ENCODE results near the gene PGM1. TPM values are rescaled to one million over a fixed set of nuclear protein-coding genes. Genes with fewer than 3 reads are reported as not detected.

Gene PGM1
- total and polyA plus RNA-seq, 9 of the 15 experiments (the other 6 are each of a cell fraction or from before 2014, with no cell fraction given): 0.03 to 0.31 (median 0.09) TPM; not detected in 5

DNA sequence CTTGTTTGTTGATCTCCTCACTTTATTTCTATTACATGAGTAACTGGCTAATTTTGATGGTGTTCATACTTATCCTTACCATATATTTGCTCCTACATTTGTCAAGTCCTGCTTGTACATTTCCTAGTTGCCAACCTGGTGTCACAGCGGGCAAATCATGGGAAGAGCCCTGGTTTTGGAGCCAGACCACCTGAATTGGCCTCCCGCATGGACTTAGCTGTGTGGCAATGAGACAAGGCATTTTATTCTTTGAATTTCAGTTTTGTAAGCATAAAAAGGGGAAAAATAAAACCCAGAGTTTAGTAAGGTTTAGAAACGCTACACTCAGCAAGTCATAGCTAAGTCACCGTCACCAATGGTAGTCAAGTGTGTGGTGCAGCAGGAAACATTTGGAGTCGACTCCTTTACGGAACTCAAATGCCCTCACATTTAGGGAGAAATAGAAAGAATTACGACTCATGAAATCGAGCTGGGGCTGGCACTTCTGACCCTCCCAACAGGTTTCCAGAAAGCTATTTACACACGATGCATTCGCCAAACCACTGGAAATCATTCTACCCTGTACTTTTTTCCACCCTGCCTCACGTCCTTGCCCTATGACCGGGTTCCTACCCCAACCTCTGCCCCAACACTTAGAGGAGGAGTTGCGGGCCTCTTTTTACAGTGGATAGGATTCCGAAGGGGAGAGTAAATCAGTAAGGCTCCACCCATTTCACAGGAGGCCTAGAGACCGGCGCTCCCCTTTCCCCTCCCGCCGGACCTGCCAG is 492 bp upstream of the PGM1 start:
- H3K36me3 ChIP-seq (ENCODE audit: control insufficient read depth, insufficient read depth, low read length): no peaks in the 10 kb centered on the region
- WGBS (ENCODE audit: insufficient coverage, low coverage, missing lambda C conversion rate): 5% methylated on average over 18 of the region's 18 CpGs
- intact Hi-C loops (cut with micrococcal nuclease) (no loop called here), in situ Hi-C loops (cut with MboI) (no loop called here)
- ChIA-PET POLR2A (interaction anchor here (0.7 kb wide), 1 partner anchor 232 kb away, joined by 3 read pairs; no protein-coding TSS in a partner anchor), CTCF (ENCODE audit: low intra/inter-chr PET ratio) (no interaction called here)
- H3K9me1 ChIP-seq (ENCODE audit: control insufficient read depth, insufficient read depth, low read length): no peaks in the 10 kb centered on the region
- H3K4me2 ChIP-seq (ENCODE audit: insufficient read depth, low read length): no peak overlapping the region
- no TSS peak for BruUV-seq (replicated peaks)
- H3K9me3 ChIP-seq (replicated peaks; ENCODE audit: control insufficient read depth, insufficient read depth, low read depth, low read length): no peaks in the 10 kb centered on the region
- no peak overlapping the region for H3K27ac ChIP-seq (ENCODE audit: extremely low read depth, low read depth, low read length)
- TF ChIP-seq MIER1 (IDR thresholded peaks at IDR 0.05; ENCODE audit: low read depth) (no peak), ZNF551 (CRISPR knock-in tag; IDR thresholded peaks at IDR 0.05) (no peak), ZNF316 (IDR thresholded peaks at IDR 0.05) (no peak), ZNF778 (CRISPR knock-in tag; IDR thresholded peaks at IDR 0.05) (no peak), SMAD4 (CRISPR knock-in tag; conservative IDR thresholded peaks at IDR 0.05) (no peak), CBX8 (IDR thresholded peaks at IDR 0.05; ENCODE audit: borderline replicate concordance, extremely low read depth, low read depth, low read length, poor library complexity, severe bottlenecking) (no peak), ZNF589 (CRISPR knock-in tag; IDR thresholded peaks at IDR 0.05; ENCODE audit: low read depth) (no peak), CBFB (CRISPR knock-in tag; IDR thresholded peaks at IDR 0.05) (no peak)
- TF ChIP-seq, protein P1, sequence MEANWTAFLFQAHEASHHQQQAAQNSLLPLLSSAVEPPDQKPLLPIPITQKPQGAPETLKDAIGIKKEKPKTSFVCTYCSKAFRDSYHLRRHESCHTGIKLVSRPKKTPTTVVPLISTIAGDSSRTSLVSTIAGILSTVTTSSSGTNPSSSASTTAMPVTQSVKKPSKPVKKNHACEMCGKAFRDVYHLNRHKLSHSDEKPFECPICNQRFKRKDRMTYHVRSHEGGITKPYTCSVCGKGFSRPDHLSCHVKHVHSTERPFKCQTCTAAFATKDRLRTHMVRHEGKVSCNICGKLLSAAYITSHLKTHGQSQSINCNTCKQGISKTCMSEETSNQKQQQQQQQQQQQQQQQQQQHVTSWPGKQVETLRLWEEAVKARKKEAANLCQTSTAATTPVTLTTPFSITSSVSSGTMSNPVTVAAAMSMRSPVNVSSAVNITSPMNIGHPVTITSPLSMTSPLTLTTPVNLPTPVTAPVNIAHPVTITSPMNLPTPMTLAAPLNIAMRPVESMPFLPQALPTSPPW (CRISPR knock-in tag; IDR thresholded peaks at IDR 0.05): no peak
- TF ChIP-seq, protein P2, sequence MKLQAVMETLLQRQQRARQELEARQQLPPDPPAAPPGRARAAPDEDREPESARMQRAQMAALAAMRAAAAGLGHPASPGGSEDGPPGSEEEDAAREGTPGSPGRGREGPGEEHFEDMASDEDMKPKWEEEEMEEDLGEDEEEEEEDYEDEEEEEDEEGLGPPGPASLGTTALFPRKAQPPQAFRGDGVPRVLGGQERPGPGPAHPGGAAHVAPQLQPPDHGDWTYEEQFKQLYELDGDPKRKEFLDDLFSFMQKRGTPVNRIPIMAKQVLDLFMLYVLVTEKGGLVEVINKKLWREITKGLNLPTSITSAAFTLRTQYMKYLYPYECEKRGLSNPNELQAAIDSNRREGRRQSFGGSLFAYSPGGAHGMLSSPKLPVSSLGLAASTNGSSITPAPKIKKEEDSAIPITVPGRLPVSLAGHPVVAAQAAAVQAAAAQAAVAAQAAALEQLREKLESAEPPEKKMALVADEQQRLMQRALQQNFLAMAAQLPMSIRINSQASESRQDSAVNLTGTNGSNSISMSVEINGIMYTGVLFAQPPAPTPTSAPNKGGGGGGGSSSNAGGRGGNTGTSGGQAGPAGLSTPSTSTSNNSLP (IDR thresholded peaks at IDR 0.05; ENCODE audit: borderline replicate concordance, low read depth, low read length): no peak
- H3K79me2 ChIP-seq (ENCODE audit: control insufficient read depth, insufficient read depth, low read length): no peaks in the 10 kb centered on the region
- ATAC-seq (no peak), DNase-seq (ENCODE audit: extremely low read depth in 1 of 4, low spot score in 3 of 4) (no peak), FAIRE-seq (no peak)
- no peak overlapping the region for H2AFZ ChIP-seq (ENCODE audit: low read depth, low read length)
- no peak overlapping the region for H3K9ac ChIP-seq (ENCODE audit: insufficient read depth in 1 of 2, low read depth in 2 of 2, low read length in 2 of 2)
- no peaks in the 10 kb centered on the region for H4K20me1 ChIP-seq (replicated peaks; ENCODE audit: control insufficient read depth, insufficient read depth, low read length)
- peaks cover 0 to 12% of the 10 kb centered on the region in 2 experiments; a peak in 2 of 5 replicates for H3K4me1 ChIP-seq (replicated peaks in 1 of 2; ENCODE audit: control insufficient read depth in 2 of 2, insufficient read depth in 2 of 2, low read length in 2 of 2)
- H3K4me3 ChIP-seq: no peak overlapping the region
- peaks cover 12 to 23% of the 10 kb centered on the region in 2 experiments; a peak in 4 of 5 replicates for H3K27me3 ChIP-seq (ENCODE audit: control insufficient read depth in 2 of 2, insufficient read depth in 2 of 2, low read length in 2 of 2)

Measured in K562 (cell line).